GDM1 (cell line): ENCODE results near the gene FBXW7.

Experiments
- DNase-seq: peaks from one replicate; lab custom pipeline; 2025; lab: John Stamatoyannopoulos, UW

The FBXW7 gene

GRCh38 chr4:152471251-152471792 is 64.6 kb downstream of the FBXW7 start:
- no peak for DNase-seq

DNA sequence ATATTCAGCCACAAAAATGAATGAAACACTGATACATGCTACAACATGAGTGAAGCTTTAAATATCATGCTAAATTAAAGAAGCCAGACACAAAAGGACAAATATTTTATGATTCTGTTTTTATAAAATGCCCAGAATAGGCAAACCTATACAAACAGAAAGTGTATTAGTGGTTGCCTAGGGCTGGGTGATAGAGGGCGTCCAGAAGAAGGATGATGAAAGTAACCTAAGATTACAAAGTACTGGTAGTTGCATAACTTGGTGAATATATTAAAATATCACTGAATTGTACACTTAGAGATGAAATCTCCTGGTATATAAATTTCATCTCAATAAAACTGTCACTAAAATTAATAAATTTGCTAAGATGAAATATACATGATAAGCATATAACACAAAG is 67.5 kb downstream of the FBXW7 start:
- DNase-seq: no peak

DNA sequence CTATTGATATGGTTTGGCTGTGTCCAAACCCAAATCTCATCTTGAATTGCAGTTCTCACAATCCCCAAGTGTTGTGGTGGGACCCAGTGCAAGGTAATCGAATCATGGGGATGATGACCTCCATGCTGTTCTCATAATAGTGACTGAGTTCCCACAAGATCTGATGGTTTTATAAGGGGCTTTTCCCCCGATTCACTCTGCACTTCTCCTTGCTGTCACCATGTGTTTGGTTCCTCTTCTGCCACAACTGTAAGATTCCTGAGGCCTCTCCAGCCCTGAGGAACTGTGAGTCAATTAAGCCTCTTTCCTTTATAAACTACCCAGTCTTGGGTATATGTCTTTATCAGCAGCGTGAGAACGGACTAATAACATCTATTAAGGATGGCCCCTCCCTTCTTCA is 68.8 kb downstream of the FBXW7 start:
- DNase-seq: no peak

DNA sequence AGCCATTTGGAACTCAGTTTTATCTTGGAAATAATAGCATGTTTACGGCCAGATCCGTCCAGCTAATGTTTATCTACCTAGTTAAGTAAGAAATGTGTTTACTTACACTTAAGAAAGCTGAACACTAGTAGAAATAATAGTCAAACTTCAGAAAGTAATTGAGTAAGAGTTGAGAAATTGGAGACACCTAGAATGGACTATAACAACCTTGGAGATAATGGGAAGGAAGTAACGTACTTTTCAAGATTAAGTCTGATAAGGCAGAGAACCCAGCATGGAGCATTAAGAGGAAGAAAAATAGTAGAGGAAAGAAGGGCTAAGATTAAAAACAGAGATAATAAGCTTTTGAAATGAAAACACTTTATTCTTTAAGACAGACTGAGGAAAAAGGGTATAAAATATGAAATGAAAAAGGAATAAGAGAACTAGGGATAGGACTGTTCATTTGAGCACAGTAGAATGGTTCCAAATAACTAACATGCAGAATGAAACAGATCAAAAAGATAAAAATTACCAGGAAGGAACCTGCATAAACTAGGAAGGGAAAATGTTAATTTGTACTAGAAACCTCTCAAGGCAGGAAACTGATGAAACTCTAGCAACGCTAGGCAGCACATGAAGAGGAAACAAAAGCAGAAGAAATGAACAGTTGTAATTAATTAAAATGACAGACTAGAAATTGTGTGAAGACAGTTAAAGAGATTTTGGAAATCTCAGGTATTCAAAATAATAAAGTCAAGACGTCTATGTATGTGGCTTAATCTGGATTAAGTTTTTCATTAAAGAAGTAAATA is 71.7 kb downstream of the FBXW7 start:
- DNase-seq: no peak

GRCh38 chr4:152463562-152463961 is 72.3 kb downstream of the FBXW7 start:
- no peak for DNase-seq

DNA sequence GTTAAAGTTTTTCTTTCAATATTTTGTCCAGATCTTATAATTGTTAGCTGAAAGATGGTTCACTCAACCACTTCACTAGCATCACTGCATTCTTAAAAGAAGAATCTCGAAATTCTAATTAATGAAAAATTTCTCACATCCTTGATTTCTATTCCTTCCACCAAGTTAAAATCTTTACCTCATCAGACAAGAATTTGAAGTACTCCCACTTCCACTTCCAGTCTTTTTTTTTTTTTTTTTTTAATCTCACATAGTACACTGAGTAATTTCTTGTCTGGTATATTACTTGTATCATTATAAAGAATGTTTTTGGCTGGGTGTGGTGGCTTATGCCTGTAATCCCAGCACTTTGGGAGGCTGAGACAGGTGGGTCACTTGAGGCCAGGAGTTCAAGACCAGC is 73.2 kb downstream of the FBXW7 start:
- DNase-seq: no peak

DNA sequence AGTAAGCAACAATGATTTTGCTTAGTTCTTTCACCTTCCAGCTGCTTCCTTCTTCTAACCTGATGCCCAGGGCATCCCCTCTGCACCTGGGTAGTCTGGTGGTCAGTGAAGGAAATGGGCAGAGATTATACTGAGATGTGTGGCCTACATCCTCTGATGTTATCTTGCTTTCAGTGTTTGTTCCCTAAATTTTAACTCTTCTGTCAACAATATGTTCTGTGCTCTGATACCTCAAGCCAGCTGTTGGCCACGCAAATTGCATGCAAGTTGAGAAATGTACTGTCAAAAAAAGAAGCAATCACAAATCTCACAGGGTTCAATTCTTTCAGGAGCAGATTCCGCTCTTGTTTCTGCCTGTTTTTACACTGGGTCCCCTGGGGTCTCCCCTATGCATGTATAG is 73.8 kb downstream of the FBXW7 start:
- DNase-seq: no peak

- no peak for DNase-seq
These were observed 75.4 kb downstream of the FBXW7 start for GRCh38 chr4:152460488-152460887.

DNA sequence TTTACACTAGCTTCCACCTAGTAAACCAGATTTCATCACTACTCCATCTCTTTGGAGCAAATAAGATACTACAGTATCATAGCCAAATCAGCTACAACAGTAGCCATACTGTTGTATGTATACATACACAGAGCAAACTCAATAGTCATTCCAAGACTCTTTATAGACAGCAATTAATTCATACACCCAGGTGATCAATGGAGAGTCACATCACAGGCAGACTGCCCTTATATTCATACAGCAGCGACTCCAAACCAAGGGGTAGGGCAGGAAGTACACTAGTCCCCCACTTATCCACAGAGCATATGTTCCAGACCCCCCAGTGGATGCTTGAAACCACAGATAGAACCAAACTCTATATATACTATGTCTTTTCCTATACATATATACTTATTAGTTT is 76.6 kb downstream of the FBXW7 start:
- DNase-seq: no peak

- no peak for DNase-seq
These were observed 77.0 kb downstream of the FBXW7 start for GRCh38 chr4:152458801-152459302.

DNA sequence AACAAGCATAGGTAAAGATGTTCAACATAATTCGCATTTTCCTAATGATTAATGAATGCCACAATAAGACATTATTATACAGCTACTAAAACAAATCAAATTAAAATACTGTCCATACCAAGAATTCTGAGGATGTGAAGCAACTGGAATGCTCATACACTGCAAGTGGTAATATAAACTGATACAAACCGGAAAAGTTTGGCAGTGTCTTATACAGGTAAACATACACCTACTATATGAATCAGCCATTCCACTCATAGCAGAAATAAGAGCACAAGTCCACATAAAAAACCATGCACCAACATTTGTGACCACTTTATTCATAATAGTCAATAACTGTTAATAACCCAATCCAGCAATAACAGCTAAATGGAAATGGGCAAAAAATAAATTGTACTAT is 79.3 kb downstream of the FBXW7 start:
- no peak for DNase-seq

DNA sequence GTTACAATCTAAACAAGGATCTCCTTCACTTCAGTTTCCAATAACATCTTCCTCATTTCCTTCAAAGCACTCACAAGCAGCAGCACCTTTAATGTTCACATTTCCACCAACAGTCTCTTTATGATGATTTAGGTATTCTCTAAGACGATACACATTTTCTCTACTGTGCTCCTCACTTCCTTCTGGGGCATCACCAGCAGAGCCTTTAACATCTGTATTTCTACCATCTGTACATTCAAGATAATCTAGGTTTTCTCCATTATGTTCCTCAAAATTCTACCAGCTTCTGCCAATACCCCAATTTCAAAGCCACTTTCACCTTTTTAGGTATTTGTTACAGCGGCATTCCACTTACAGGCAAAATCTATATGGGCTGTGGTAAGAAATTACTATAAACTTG is 80.6 kb downstream of the FBXW7 start:
- DNase-seq: no peak

DNA sequence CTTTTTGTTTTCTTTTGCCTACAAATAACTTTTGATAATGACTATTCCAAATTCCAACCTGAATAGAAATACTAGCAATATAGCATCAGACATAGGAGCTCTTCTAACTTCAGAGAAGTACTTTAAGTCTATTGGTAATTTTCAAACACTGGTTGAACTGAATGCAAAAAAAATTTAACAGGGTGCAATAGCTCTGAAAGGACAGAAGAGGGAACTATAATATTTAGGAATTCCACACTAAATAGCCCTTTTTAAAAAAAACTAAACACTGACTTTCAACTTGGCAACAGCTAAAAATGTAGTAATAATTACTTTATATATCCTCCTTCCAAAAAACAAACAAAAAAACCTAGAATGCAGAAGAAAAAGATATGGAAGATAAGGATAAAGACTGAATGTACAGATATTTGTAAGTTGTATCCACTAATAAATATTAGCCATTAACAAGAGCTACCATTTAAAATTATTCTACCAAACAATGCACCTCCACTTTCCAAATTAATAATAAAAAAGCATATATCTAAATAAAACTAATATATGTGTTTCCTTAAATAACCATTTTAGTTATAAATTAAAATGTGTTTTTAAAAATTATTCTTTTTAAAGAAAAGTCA is 81.4 kb downstream of the FBXW7 start:
- no peak for DNase-seq

DNA sequence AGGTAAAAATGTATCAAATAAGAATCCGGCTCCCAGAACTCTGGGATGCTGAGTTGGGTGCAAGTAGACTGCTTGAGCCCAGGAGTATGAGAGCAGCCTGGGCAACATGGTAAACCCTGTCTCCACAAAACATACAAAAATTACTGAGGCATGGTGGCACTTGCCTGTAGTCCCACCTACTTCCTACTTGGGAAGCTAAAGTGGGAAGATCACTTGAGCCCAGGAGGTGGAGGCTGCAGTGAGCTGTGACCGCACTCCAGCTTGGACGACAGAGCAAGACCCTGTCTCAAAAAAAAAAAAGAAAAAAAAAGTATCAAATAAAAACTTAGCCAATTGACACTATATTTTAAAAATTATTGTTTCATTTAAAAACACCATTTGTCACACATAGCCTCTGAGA is 84.4 kb downstream of the FBXW7 start:
- DNase-seq: no peak

GRCh38 chr4:152448854-152449253 is 87.0 kb downstream of the FBXW7 start:
- no peak for DNase-seq

DNA sequence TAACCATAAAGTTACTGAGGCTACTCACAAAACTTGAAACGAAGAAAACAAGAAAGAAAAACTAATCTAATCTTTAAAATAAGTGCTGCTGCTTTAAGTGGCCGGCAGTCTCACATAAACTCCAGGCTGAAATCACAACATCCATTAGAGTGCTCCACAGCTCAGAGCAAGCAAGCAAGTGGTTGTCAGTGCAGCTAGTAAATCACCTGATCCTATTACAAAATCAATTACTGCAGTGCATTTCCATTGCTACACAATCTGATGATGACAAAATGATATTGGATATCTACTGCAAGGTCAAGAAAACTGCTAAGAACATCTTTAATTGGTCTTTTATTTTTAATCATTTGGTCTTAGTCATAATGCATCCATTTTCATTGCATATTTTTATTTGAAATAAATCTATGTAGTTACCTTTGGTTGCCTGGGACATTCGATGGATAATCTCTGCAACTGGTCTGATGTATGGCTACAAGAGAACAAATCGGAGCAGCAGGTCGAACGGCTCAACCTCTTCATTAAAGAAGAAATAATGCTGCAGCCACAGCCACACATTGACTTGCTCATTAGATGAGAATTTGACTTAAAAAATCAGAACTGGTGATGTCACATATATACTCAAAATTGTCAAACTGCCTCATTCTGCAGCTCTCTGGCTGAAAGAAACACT is 87.7 kb downstream of the FBXW7 start:
- no peak for DNase-seq

DNA sequence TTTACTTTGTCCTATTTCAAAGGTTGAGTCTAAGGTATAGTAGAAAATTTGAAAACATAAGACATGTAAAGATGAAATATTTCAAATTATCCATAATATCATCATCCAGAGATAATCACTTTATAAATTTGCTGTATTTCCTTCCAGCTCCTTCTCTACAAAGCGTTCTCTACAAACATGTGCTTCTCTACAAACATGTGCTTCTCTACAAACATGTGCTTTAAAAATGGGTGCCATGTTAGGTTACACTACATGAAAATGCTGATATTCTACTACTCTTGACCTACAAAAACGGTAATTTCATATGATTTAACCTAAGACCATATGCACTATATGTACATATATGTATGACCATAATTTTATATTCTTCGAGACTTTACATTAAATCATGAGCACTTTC is 92.0 kb downstream of the FBXW7 start:
- DNase-seq: no peak

DNA sequence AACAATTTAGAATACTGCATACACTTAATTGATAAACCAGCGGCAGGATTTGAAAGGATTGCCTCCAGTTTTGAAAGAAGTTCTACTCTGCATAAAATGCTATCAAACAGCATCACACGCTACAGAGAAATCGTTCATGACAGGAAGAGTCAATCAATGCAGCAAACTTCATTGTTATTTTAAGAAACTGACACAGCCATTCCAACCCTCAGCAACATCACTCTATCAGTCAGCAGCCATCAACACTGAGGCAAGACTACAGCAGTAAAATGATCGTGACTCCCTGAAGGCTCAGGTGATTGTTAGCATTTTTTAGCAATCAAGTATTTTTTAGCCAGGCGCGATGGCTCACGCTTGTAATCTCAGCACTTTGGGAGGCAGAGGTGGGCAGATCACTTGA is 98.3 kb downstream of the FBXW7 start:
- no peak for DNase-seq

DNA sequence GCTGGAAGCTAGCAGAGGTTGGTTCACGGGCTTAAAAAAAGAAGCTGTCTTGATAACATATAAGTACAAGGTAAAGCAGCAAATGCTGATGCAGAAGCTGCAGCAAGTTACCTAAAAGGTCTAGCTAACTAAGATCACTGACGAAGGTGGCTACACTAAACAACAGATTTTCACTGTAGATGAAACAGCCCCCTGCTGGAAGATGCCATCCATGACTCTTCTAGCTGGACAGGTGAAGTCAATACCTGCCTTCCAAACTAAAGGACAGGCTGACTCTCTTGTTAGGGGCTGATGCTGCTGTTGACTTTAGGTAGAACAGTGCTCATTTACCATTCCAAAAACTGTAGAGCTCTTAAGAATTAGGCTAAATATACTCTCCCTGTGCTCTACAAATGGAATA is 99.5 kb downstream of the FBXW7 start:
- no peak for DNase-seq

DNA sequence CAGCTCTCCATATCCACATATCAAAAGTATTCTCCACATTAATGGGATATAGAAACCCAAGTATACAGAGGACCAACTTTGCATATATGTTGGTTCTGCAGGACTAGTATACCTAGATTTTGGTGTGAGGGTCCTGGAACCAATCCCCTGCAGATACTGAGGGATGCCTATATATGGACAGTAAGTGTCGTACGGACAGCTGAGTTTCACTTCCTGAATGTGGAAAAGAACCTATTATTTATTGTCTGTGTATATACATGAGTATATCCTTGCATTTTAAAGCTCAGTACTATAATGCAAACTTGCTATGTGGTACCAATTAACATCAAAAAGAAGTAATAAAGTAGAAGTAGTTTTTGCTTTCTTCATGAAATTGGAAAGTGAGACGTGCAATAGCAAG is 101.9 kb downstream of the FBXW7 start:
- no peak for DNase-seq

DNA sequence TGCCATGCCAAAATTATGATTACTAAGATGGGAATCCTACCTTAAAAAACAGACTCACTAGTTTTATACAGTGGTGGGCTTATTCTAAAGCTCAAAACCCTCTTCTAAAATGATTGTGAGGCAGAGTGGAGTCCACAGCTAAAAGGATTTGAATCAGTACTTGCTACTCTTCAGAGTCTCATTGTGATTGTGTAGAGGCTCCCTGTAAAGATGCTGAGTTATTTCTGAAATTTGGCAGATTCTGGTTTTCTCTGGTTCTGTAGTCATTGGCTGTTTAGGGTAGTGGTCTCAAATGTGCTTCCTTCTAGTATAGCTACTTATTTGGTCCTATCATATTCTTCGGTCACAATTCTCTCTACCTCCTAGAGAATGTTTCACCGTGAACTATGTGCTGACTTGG is 104.1 kb downstream of the FBXW7 start:
- no peak for DNase-seq

DNA sequence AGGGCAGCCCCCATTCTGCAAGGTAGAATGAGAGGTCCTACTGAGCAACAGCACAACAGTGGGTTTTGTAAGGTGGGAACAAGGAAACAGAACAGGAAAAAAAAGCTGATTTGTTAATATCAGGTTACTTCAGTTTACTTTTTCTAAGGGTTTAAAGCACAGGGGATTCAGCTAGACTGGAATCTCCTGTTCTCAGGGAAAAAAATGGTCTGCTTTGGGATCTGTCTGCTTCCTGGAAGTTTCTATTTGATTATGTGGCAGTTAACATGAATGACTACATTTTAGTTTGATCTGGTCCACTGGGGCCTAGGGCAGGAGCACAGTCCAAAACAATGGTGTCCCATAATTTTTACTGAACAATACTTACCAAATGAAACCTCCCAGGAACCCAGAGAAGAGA is 104.6 kb downstream of the FBXW7 start:
- DNase-seq: no peak

GRCh38 chr4:152430507-152430906 is 105.4 kb downstream of the FBXW7 start:
- no peak for DNase-seq
